GM21786 (cell line): ENCODE data around the gene NACA2.
"Not testable (repeated sequence)": the region's sequence is repeated elsewhere in the genome, so short reads cannot be mapped to it uniquely, and the experiment has no call there.

ENCODE experiments used
- ATAC-seq: cut with Tn5 transposase; IDR thresholded peaks from one replicate; pipeline ENCODE4 v1.9.1; 2021; ENCODE audit not compliant: unreplicated experiment

NACA2 gene

DNA sequence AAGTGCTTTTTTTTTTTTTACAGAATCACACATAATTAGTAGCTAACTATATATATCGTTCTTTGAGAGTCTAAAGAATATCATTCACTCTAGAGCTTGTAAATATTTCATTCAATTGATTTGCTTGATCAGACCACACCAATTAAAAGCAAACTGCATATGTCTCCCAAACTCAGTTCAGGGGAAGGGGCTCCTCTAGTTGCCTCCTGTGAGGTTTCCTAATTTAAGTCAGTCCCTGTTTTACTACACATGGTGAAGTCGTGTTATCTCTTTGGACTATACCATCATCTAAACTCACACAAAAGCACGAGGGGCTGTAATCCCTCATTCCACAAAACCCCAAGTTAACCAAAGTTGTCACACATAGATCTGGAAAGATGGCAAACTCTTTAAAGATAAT, 11.7 kb downstream of the NACA2 start:
- ATAC-seq = no peak

DNA sequence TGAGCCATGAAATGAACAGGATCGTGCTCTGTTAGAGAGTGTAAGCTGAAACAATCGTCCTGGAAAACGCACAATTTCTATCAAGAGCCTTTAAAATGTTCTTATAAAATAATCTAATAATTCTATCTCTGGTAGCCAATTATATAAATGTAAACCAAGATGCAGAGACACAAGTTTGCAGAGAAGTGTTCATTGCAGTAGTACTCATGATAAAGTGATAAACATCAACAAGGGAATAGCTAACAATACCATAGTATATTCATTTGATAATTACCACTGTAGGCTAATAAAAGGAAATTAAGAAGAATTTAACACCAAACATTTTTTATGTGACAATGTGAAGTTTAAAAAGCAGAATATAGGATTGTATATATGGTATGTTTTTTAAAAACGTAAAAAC, 12.4 kb downstream of the NACA2 start:
- no peak for ATAC-seq

GRCh38 chr17:61575983-61576382, 15.0 kb downstream of the NACA2 start:
- ATAC-seq = no peak

DNA sequence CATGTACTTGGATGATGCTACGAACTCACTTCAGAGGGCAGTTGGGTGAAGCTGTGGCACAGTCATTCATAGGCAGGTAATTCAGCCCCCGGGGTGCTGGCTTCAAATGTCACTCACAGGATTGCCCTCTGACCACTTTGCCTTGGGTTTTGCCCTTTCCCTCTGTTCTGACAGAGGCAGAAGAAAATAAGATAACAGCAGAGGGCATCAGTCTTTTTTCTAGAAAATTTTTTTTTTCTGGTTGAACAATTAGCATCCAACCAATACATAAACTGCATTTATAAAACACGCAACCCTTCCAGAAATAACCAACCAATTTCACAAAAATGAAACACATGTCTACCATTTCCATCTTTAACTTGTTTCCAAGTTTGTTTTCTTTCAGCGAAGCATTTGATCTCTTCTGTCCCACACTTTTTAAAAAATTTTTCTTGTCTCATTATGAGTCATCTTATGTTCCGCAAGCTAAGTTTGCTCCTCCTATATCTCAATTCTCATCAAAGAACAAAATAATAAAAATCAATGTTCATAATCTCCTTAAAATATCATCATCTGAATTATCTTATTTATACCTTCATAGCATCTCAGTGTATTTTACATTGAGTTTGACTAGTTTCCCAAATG, 15.6 kb downstream of the NACA2 start:
- ATAC-seq = no peak

GRCh38 chr17:61574542-61575351, 16.3 kb downstream of the NACA2 start:
- no peak for ATAC-seq

- ATAC-seq = not testable (repeated sequence)
Measured at GRCh38 chr17:61572547-61572946, 18.5 kb downstream of the NACA2 start.

DNA sequence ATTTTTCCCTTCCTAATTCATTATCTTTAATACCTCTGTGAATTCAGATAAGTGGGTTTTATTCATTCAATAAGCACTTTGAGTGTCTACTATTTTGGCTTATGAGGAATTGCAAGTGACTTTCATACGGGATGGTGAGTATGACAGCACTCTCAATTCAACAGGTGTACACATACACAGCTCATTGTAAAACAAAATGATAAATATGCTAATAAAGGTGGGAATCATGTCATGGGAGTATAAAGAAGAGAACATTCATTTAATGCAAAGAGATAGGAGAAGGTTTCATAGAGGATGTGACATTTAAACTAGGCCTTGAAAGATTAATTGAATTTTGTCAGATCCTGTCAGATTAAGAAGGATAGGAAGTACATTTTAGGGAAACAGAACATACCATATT, 19.4 kb downstream of the NACA2 start:
- ATAC-seq = no peak

DNA sequence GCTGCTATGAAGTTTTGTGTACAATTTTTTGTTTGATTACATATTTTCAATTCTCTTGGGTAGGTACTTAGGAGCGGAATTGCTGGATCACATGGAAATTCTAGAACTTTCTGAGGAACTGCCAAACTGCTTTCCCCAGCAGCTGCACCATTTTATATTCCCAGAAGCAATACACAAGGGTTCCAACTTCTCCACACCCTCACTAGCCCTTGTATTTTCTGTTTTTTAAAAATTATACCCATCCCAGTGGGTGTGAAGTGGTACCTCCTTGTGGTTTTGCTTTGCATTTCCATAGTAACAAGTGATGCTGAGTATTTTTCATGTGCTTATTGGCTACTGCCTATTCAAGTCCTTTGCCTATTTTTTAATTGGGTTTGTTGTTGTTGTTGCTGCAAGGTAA, 20.9 kb downstream of the NACA2 start:
- ATAC-seq = no peak

GRCh38 chr17:61569525-61569924, 21.5 kb downstream of the NACA2 start:
- not testable (repeated sequence) for ATAC-seq

DNA sequence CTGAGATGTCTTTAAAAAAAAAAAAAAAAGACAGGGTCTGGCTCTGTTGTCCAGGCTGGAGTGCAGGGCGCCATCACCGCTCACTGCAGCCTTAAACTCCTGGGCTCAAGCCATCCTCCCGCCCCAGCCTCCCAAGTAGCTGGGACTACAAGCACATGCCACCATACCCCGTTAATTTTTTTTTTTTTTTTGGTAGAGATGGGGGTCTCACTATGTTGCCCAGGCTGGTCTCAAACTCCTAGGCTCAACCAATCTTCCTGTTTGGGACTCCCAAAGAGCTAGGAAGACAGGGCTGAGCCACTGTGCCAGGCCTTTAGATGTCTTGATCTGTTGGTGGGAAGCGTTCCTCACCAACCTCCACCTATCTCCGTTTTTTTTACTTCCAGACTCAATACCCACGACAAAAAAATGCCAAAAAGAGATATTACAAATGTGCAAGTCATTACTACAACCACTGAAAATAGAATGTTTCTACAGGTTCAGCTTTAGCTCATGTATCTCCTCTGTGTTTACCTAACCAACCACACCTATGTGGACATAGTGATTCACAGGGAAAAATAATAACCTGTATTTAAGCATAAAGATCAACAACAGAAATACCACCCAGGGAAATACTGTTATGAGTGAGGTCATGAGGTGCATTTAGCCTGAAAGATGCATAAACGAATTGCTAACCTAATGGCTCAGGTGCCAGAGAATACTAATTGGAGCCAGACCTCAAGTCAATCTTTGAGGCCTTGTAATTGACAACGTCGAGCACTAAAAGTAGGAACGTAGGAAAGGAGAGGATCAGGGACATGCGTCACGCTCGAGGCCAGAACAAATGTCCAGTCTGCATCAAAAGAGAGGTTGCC, 22.6 kb downstream of the NACA2 start:
- ATAC-seq = no peak

GRCh38 chr17:61567045-61567802, 23.8 kb downstream of the NACA2 start:
- ATAC-seq = no peak

- not testable (repeated sequence) for ATAC-seq
Measured at GRCh38 chr17:61566448-61566847, 24.6 kb downstream of the NACA2 start.

DNA sequence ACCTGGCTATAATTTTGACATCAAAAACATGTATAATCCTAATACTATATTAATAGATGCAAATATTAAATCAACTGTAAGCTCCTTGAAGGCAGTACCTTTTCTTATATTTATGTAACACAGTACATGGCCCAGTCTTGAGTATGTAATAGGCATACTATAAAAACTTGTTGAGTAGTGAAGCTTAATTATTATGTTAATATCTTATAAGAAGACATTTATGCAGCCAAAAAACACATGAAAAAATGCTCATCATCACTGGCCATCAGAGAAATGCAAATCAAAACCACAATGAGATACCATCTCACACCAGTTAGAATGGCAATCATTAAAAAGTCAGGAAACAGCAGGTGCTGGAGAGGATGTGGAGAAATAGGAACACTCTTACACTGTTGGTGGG, 25.2 kb downstream of the NACA2 start:
- not testable (repeated sequence) for ATAC-seq

- ATAC-seq = no peak
Measured at GRCh38 chr17:61565213-61565612, 25.8 kb downstream of the NACA2 start.

DNA sequence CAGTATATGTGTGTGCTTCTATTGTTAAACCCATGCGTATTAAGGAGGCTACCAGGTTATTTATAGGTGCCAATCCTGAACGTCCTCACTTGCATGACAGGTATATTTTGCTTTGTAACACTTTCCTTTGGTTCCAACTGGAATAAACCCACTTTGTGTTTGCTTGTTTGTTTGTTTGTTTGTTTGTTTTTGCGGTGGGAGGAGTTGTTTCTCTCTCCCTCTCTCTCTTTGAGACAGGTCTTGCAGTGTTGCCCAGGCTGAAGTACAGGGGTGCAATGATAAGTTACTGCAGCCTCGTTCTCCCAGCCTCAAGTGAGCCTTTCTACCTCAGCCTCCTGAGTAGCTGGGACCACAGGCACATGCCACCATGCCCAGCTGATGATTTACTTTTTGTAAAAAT, 28.7 kb downstream of the NACA2 start:
- ATAC-seq = no peak

DNA sequence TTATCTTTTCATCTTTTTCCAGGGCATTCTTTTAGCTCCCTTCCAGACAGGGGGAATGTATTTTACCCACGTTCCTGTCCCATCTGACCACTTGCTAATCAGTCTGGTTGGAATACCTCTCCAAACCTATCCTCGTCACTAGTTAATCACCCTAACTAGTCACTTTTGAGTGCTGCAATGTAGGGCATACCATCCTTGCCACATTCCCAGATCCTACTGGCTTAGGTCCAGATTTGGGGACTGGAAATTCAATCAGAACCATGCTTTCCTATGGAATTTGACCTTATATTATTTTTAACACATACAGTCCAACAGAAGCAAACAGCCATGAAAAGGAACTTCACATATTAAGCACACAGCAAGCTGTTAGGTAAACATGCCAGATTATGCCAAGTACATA, 29.7 kb downstream of the NACA2 start:
- ATAC-seq = no peak

- ATAC-seq = no peak
Measured at GRCh38 chr17:61560071-61560470, 30.9 kb downstream of the NACA2 start.

GRCh38 chr17:61556224-61557188, 34.5 kb downstream of the NACA2 start:
- no peak for ATAC-seq

- no peak for ATAC-seq
Measured at GRCh38 chr17:61555127-61555566, 35.9 kb downstream of the NACA2 start.

DNA sequence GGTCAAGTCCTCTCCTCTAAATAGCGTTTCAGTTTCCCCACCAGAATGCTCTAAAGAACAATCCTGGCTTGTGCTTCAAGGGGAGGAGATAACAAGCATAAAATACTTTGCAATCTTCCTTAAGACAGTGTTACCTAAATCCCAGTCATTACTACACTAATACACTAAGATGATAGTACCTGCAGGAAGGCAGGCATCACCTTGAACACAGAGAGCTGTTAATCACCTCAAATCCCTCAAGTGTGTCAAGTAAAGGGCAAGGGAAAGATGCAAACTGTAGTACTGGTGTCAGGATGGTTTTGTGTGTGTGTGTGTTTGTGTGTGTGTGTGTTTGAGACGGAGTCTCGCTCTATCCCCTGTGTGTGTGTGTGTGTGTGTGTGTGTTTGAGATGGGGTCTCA, 36.8 kb downstream of the NACA2 start:
- ATAC-seq = no peak
